ENCODE measurements around the gene BCAR1. TPM values are rescaled to one million over a fixed set of nuclear protein-coding genes. Genes with fewer than 3 reads are reported as not detected.

Gene BCAR1
- polyA plus RNA-seq, 1 donor (not counting 4 experiments of a cell fraction or from before 2014, with no cell fraction given) = 17.8 TPM

DNA sequence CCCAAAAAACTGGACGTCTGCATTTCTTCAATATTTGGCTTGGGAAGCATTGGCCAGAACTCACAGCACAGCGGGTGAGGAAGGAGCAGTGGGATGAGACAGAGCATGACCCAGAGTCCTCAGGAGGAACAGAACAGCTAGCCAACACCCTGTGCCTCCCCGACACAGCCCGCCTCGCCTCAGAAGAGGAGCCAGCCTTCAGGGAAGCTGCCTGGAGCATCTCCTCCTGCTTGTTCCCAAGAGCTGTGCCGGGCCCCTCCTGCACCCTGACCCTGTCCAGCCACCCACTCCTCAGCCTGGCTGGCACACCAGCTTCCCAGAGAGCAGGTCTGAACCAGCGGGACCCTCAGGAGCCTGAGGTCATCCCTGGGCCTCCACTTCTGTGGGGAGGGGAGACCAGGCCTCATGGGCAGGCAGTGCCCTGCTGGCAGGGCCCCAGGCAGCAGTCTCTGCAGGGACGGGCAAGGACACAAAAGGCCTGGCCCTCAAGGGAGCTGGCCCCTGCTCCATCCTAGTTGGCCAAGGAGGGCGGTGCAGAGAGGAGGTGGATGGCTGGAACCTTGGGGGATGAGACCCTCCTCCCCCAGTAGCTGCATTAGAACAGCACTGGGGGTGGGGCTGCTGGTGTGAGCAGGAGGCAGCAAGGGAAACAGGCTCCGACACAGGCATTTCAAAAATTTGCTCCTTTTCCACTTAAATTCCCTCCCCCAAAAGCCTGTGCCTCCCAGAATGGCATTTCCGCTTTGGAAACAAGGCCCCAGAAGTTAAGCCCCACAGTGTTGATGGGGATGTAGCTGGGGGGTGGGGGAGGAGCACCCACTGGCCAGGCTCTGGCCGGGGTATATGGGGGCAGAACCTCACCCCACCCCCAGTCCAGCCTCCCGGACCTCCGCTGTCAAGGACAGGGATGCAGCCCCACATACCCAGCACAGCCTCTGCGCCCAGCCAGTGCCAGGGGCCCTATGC, 1.8 kb upstream of the BCAR1 start:
- H2AFZ ChIP-seq (ENCODE audit: control insufficient read depth, low read length) = no peak overlapping the region
- TF ChIP-seq, protein P1, sequence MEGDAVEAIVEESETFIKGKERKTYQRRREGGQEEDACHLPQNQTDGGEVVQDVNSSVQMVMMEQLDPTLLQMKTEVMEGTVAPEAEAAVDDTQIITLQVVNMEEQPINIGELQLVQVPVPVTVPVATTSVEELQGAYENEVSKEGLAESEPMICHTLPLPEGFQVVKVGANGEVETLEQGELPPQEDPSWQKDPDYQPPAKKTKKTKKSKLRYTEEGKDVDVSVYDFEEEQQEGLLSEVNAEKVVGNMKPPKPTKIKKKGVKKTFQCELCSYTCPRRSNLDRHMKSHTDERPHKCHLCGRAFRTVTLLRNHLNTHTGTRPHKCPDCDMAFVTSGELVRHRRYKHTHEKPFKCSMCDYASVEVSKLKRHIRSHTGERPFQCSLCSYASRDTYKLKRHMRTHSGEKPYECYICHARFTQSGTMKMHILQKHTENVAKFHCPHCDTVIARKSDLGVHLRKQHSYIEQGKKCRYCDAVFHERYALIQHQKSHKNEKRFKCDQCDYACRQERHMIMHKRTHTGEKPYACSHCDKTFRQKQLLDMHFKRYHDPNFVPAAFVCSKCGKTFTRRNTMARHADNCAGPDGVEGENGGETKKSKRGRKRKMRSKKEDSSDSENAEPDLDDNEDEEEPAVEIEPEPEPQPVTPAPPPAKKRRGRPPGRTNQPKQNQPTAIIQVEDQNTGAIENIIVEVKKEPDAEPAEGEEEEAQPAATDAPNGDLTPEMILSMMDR (optimal IDR thresholded peaks at IDR 0.05 in 1 of 3, IDR thresholded peaks at IDR 0.05 in 1 of 3, conservative IDR thresholded peaks at IDR 0.05 in 1 of 3; ENCODE audit: extremely low read depth in 1 of 3, insufficient read depth in 2 of 3, low read length in 3 of 3) = no peak
- TF ChIP-seq EZH2 (IDR thresholded peaks at IDR 0.05; ENCODE audit: low read length) = no peak
- H4K20me1 ChIP-seq (ENCODE audit: control insufficient read depth, extremely low read depth, insufficient read depth, low read length) = peaks cover 31% of the 10 kb centered on the region
- no peak for DNase-seq (ENCODE audit: low read depth, low spot score)
- peaks cover 73% of the 10 kb centered on the region for H3K4me1 ChIP-seq (ENCODE audit: control insufficient read depth, extremely low read depth, insufficient read depth, low read length)
- no peaks in the 10 kb centered on the region for H3K27me3 ChIP-seq (ENCODE audit: control insufficient read depth, extremely low read depth, insufficient read depth, low read length)
- peaks cover 5% of the 10 kb centered on the region for H3K9me1 ChIP-seq (ENCODE audit: control insufficient read depth, extremely low read depth, insufficient read depth, low read length)
- H3K9me3 ChIP-seq (ENCODE audit: control insufficient read depth, low read depth, low read length) = no peaks in the 10 kb centered on the region
- H3K79me2 ChIP-seq (ENCODE audit: control insufficient read depth, insufficient read depth, low read length) = peaks cover 92% of the 10 kb centered on the region
- H3K9ac ChIP-seq (ENCODE audit: control insufficient read depth, extremely low read depth, insufficient read depth, low read length) = peak overlapping the region; percentile 9
- H3K4me2 ChIP-seq (ENCODE audit: control insufficient read depth, extremely low read depth, insufficient read depth, low read depth, low read length) = no peak overlapping the region
- no peak overlapping the region for H3K4me3 ChIP-seq (ENCODE audit: control insufficient read depth in 2 of 3, extremely low read depth in 1 of 3, insufficient read depth in 2 of 3, low read depth in 1 of 3, low read length in 3 of 3)
- H3K36me3 ChIP-seq (ENCODE audit: control insufficient read depth in 2 of 2, extremely low read depth in 1 of 2, insufficient read depth in 2 of 2, low read length in 2 of 2) = peaks cover 2 to 15% of the 10 kb centered on the region in 2 experiments
- H3K27ac ChIP-seq (ENCODE audit: control insufficient read depth, insufficient read depth, low read length) = no peak overlapping the region
- dilution Hi-C loops (cut with MboI; ENCODE audit: extremely low pct_ligation_motif_present, low sequenced_read_pairs) = no loop called here
- no peak for FAIRE-seq

GRCh38 chr16:75252049-75252864, 833 bp upstream of the BCAR1 start:
- H3K9me1 ChIP-seq (ENCODE audit: control insufficient read depth, extremely low read depth, insufficient read depth, low read length) = peaks cover 5% of the 10 kb centered on the region
- H3K79me2 ChIP-seq (ENCODE audit: control insufficient read depth, insufficient read depth, low read length) = peaks cover 92% of the 10 kb centered on the region
- dilution Hi-C loops (cut with MboI; ENCODE audit: extremely low pct_ligation_motif_present, low sequenced_read_pairs) = no loop called here
- peaks cover 33% of the 10 kb centered on the region for H4K20me1 ChIP-seq (ENCODE audit: control insufficient read depth, extremely low read depth, insufficient read depth, low read length)
- no peak for DNase-seq (ENCODE audit: low read depth, low spot score)
- peak overlapping the region; percentile 58 for H3K9ac ChIP-seq (ENCODE audit: control insufficient read depth, extremely low read depth, insufficient read depth, low read length)
- H2AFZ ChIP-seq (ENCODE audit: control insufficient read depth, low read length) = no peak overlapping the region
- no peaks in the 10 kb centered on the region for H3K9me3 ChIP-seq (ENCODE audit: control insufficient read depth, low read depth, low read length)
- TF ChIP-seq, protein P1 (optimal IDR thresholded peaks at IDR 0.05 in 1 of 3, IDR thresholded peaks at IDR 0.05 in 1 of 3, conservative IDR thresholded peaks at IDR 0.05 in 1 of 3; ENCODE audit: extremely low read depth in 1 of 3, insufficient read depth in 2 of 3, low read length in 3 of 3) = no peak
- no peak for TF ChIP-seq EZH2 (IDR thresholded peaks at IDR 0.05; ENCODE audit: low read length)
- peaks cover 77% of the 10 kb centered on the region for H3K4me1 ChIP-seq (ENCODE audit: control insufficient read depth, extremely low read depth, insufficient read depth, low read length)
- H3K27ac ChIP-seq (ENCODE audit: control insufficient read depth, insufficient read depth, low read length) = peak overlapping the region; percentile 59
- H3K36me3 ChIP-seq (ENCODE audit: control insufficient read depth in 2 of 2, extremely low read depth in 1 of 2, insufficient read depth in 2 of 2, low read length in 2 of 2) = peaks cover 2 to 12% of the 10 kb centered on the region in 2 experiments
- FAIRE-seq = no peak
- peak overlapping the region; percentile 63 for H3K4me2 ChIP-seq (ENCODE audit: control insufficient read depth, extremely low read depth, insufficient read depth, low read depth, low read length)
- peak overlapping the region in 1 of 3 experiments; percentile 82 for H3K4me3 ChIP-seq (ENCODE audit: control insufficient read depth in 2 of 3, extremely low read depth in 1 of 3, insufficient read depth in 2 of 3, low read depth in 1 of 3, low read length in 3 of 3)
- H3K27me3 ChIP-seq (ENCODE audit: control insufficient read depth, extremely low read depth, insufficient read depth, low read length) = no peaks in the 10 kb centered on the region

Data from keratinocyte (primary cell).